Right cardiac atrium (tissue), 5 donors: Measurements from ENCODE around the gene NAP1L1. TPM values are rescaled to one million over a fixed set of nuclear protein-coding genes. Genes with fewer than 3 reads are reported as not detected.

Experiments used
- ATAC-seq, 2 donors: fragments of 200-7000 bp; cut with Tn5 transposase; one replicate each; pipeline versions ENCODE4 v1.8.0 to v1.9.1; 2020; ENCODE audit warnings: moderate library complexity in 2 of 2, mild to moderate bottlenecking in 1 of 2
- DNase-seq, 3 donors: peaks; one replicate each; pipeline ENCODE4 v3.0.0-alpha.2; 2020
- H3K27ac ChIP-seq: one replicate; pipeline ENCODE4 v1.5.1; 2013; ENCODE audit warnings: mild to moderate bottlenecking, low read length, control low read depth, moderate library complexity
- H3K27me3 ChIP-seq: one replicate; pipeline ENCODE4 v1.6.1; 2013; ENCODE audit not compliant: control insufficient read depth, insufficient read depth
- H3K4me1 ChIP-seq: one replicate; pipeline ENCODE4 v1.6.1; 2013; ENCODE audit warnings: low read length; ENCODE audit not compliant: control insufficient read depth, insufficient read depth
- H3K4me3 ChIP-seq: one replicate; pipeline ENCODE4 v1.5.1; 2013; ENCODE audit warnings: low read length, control low read depth
- H3K9me3 ChIP-seq: one replicate; pipeline ENCODE4 v1.6.1; 2013; ENCODE audit warnings: low read length; ENCODE audit not compliant: control insufficient read depth
- WGBS: extraction: QIAGEN DNeasy Blood & Tissue Kit; methylation state at CpG from one replicate; pipeline ENCODE4 v1.1.7; 2013; 5-methylcytosine and 5-hydroxymethylcytosine counted together
- intact Hi-C, 4 donors: fragments of 100-400 bp; cut with DNase I; formaldehyde crosslinking; loops; one replicate each; pipeline versions ENCODE4 v1.11.0 to v1.14.0; 2022 to 2023
- polyA plus RNA-seq: library from polyadenylated mRNA; stranded (reverse); fragments of 200-250 nt; gene quantifications from one replicate; pipeline ENCODE4 v1.2.3, GENCODE V29; 2013
- total RNA-seq, 4 donors: library from RNA; stranded (reverse); fragmentation: NEBNext Ultra II Directional; extraction: Animal tissue kit (Norgen Biotek cat#: 25700); gene quantifications; one replicate each; pipeline ENCODE4 v1.2.1, GENCODE V29; 2021
- donor health status: healthy with polysubstance abuse.
- donor health status: DM: no; HTN: yes; CAD: no.
- donor health status: DM: no; HTN: no; CAD: no.
- donor health status: DM: no; HTN: yes; CAD: no; lungs with severe emphysema.
- donor health status: DM: yes; HTN: yes; CAD: no.

The NAP1L1 gene
- total and polyA plus RNA-seq, 5 donors, result 335 to 471 (median 371) TPM

GRCh38 chr12:76018672-76019071, 65.8 kb downstream of the NAP1L1 start:
- DNase-seq (no peak), ATAC-seq (no peak)
- no peak overlapping the region for H3K4me3 ChIP-seq
- intact Hi-C loops, result no loop called here
- no peak overlapping the region for H3K27ac ChIP-seq
- H3K9me3 ChIP-seq, result no peaks in the 10 kb centered on the region
- H3K4me1 ChIP-seq, result no peaks in the 10 kb centered on the region
- H3K27me3 ChIP-seq, result no peaks in the 10 kb centered on the region
- 81% methylated on average over 1 of the region's 1 CpG for WGBS

- peak; percentile 91 to 95 for ATAC-seq
- Histone ChIP-seq H3K27me3 (no peaks in the 10 kb centered on the region), H3K27ac (no peak overlapping the region), H3K9me3 (no peaks in the 10 kb centered on the region), H3K4me3 (no peak overlapping the region), H3K4me1 (no peaks in the 10 kb centered on the region)
- peak; percentile 30 to 64 (median 61) for DNase-seq
- 47% methylated on average over 6 of the region's 6 CpGs for WGBS
- intact Hi-C loops, result no loop called here
These were observed 66.4 kb downstream of the NAP1L1 start for GRCh38 chr12:76018111-76018510.

GRCh38 chr12:76014007-76014406, 70.5 kb downstream of the NAP1L1 start:
- ATAC-seq, result no peak
- H3K27me3 ChIP-seq, result no peaks in the 10 kb centered on the region
- H3K27ac ChIP-seq, result no peak overlapping the region
- 85% methylated on average over 8 of the region's 8 CpGs for WGBS
- no peak overlapping the region for H3K4me3 ChIP-seq
- intact Hi-C loops, result no loop called here
- H3K4me1 ChIP-seq, result no peaks in the 10 kb centered on the region
- DNase-seq, result no peak
- no peaks in the 10 kb centered on the region for H3K9me3 ChIP-seq

- DNase-seq (no peak), ATAC-seq (no peak)
- Histone ChIP-seq H3K9me3 (no peaks in the 10 kb centered on the region), H3K27ac (no peak overlapping the region), H3K4me3 (no peak overlapping the region), H3K27me3 (no peaks in the 10 kb centered on the region), H3K4me1 (no peaks in the 10 kb centered on the region)
- 98% methylated on average over 4 of the region's 4 CpGs for WGBS
- intact Hi-C loops, result no loop called here
These were observed 70.9 kb downstream of the NAP1L1 start for GRCh38 chr12:76013603-76014002.

GRCh38 chr12:76012644-76013043, 71.8 kb downstream of the NAP1L1 start:
- WGBS, result 92% methylated on average over 4 of the region's 4 CpGs

GRCh38 chr12:76010732-76011458, 73.6 kb downstream of the NAP1L1 start:
- WGBS, result 79% methylated on average over 6 of the region's 6 CpGs
- H3K9me3 ChIP-seq, result no peaks in the 10 kb centered on the region
- H3K4me1 ChIP-seq, result no peaks in the 10 kb centered on the region
- H3K27me3 ChIP-seq, result no peaks in the 10 kb centered on the region
- intact Hi-C loops, result no loop called here
- DNase-seq (no peak), ATAC-seq (no peak)
- no peak overlapping the region for H3K4me3 ChIP-seq
- no peak overlapping the region for H3K27ac ChIP-seq

More at GRCh38 chr12:76012644-76013043, 71.8 kb downstream of the NAP1L1 start:
- no peaks in the 10 kb centered on the region for H3K27me3 ChIP-seq
- H3K4me1 ChIP-seq, result no peaks in the 10 kb centered on the region
- H3K9me3 ChIP-seq, result no peaks in the 10 kb centered on the region
- intact Hi-C loops, result no loop called here
- H3K27ac ChIP-seq, result no peak overlapping the region
- no peak for ATAC-seq
- no peak for DNase-seq
- no peak overlapping the region for H3K4me3 ChIP-seq

- DNase-seq, result no peak
- no peak for ATAC-seq
- Histone ChIP-seq H3K4me3 (no peak overlapping the region), H3K4me1 (no peaks in the 10 kb centered on the region), H3K9me3 (no peaks in the 10 kb centered on the region), H3K27ac (no peak overlapping the region), H3K27me3 (no peaks in the 10 kb centered on the region)
- WGBS, result 96% methylated on average over 3 of the region's 3 CpGs
- intact Hi-C loops, result no loop called here
These were observed 76.1 kb downstream of the NAP1L1 start for GRCh38 chr12:76008428-76008827.

- no peaks in the 10 kb centered on the region for H3K9me3 ChIP-seq
- H3K4me3 ChIP-seq, result no peak overlapping the region
- ATAC-seq, result no peak
- no peak overlapping the region for H3K27ac ChIP-seq
- intact Hi-C loops, result no loop called here
- H3K4me1 ChIP-seq, result no peaks in the 10 kb centered on the region
- H3K27me3 ChIP-seq, result no peaks in the 10 kb centered on the region
- DNase-seq, result no peak
- 84% methylated on average over 8 of the region's 8 CpGs for WGBS
These were observed 76.8 kb downstream of the NAP1L1 start for GRCh38 chr12:76007640-76008039.

- ATAC-seq, result no peak
- WGBS, result 91% methylated on average over 9 of the region's 9 CpGs
- intact Hi-C loops, result no loop called here
These were observed 78.2 kb downstream of the NAP1L1 start for GRCh38 chr12:76006028-76006925.

GRCh38 chr12:76003355-76003638, 81.2 kb downstream of the NAP1L1 start:
- intact Hi-C loops, result no loop called here
- H3K27ac ChIP-seq, result no peak overlapping the region
- DNase-seq, result no peak
- H3K4me3 ChIP-seq, result no peak overlapping the region
- no peaks in the 10 kb centered on the region for H3K9me3 ChIP-seq
- no peaks in the 10 kb centered on the region for H3K4me1 ChIP-seq
- 72% methylated on average over 2 of the region's 2 CpGs for WGBS
- ATAC-seq, result no peak
- no peaks in the 10 kb centered on the region for H3K27me3 ChIP-seq

More at GRCh38 chr12:76006028-76006925, 78.2 kb downstream of the NAP1L1 start:
- H3K27me3 ChIP-seq, result no peaks in the 10 kb centered on the region
- no peaks in the 10 kb centered on the region for H3K9me3 ChIP-seq
- no peak overlapping the region for H3K27ac ChIP-seq
- H3K4me3 ChIP-seq, result no peak overlapping the region
- no peak for DNase-seq
- no peaks in the 10 kb centered on the region for H3K4me1 ChIP-seq

- no peak overlapping the region for H3K27ac ChIP-seq
- no peak overlapping the region for H3K4me3 ChIP-seq
- 67% methylated on average over 1 of the region's 1 CpG for WGBS
- no peaks in the 10 kb centered on the region for H3K27me3 ChIP-seq
- intact Hi-C loops, result no loop called here
- DNase-seq (no peak), ATAC-seq (no peak)
- H3K4me1 ChIP-seq, result no peaks in the 10 kb centered on the region
- no peaks in the 10 kb centered on the region for H3K9me3 ChIP-seq
These were observed 81.7 kb downstream of the NAP1L1 start for GRCh38 chr12:76002598-76003354.
